ENCODE results near the gene PLXNA4.

PLXNA4 gene

GRCh38 chr7:132584796-132585494 is 8.7 kb upstream of the PLXNA4 start:
- DNase-seq = no peak

DNA sequence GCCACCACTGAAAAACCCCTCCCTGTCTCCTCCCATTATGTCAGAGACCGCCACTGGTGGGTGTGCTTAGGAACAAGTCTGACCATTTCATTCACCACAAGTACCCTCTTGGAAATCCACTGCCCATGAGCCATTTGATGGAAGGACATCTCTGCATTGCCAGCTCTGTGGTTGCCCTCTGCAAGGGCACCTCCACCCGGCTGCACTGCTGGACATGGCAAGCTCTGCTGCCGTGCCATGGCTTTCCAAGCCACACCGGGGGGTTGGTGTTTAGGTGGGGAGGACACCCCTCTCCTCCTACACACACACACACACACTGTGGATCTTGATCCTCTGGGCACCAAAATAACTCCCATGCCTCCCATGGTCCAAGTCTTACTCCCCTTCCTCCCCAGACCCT is 5.2 kb upstream of the PLXNA4 start:
- DNase-seq = no peak

DNA sequence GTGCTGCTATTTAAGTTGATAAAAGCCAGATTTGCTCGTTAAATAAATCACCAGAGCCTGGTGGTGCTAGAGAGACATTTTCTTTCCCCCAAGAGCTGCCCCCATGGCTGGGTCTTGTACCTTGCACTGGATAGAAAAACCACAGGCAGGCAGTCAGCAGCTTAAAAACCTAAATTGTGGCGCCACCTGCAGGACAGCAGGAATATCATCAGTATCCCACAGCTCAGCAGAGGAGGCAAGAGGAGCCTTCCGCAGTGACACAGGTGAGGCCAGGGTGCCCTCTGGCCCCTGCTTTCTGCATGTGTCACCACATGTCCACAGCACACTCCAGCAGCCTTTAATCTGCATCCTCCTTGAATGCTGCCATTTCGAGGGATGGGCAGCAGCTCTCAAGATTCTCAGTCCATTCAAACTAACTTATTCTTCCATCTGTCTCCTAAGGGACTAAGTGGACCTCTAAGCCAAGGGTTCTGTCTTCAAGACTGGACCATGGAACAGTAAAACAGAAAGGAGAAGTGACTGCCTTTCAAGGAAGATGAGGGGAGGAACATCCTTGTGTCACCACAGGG is 4.5 kb upstream of the PLXNA4 start:
- peak; percentile 69 to 73 for DNase-seq

DNA sequence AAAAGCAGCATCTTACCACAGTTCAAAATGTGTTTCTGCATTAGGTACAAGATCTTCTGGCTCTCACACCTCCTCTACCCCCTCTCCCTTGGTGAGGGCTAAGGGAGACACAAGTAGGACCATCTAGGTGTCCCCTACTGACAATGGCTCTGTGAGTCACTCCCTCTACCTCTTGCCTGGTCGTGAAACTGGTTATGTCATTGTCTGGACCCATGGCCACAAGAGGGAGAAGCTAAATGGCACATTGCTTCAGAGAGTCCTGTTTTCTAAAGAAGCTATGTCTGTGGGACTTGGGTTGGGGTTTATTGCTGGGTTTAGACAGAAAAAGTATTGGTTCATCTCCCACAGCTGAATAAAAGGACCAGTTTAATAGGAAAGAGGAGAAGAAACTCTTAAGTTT is 4.0 kb upstream of the PLXNA4 start:
- DNase-seq = no peak

DNA sequence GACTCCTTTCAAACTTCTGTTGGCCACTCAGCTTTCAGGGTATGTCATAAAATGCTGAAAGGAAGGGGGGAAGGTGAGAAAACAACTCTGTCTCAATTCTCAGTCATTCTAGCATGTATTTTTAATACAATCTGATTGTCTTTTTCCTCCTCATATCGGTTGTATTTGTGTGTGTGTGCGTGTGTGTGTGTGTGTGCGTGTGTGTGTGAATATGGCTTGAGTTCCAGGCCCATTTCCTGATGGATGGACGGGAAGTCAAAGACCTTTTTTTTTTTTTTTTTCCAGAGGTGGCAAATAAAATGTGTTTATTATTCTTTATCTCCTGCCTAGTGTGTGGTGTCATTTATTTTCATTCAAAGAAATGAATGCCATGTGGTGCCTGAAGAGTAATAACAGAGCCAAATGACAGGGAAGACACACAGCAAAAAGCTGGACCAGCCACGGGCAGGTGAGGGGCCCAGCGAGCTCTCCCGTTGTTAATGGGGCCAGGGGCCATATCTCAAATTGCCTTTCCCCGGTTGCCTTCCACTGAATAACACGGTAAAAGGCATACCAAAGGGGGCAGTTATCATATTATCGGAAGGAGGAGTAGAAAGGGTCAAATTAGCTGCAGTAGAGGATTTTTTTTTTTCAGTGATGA is 3.1 kb upstream of the PLXNA4 start:
- no peak for DNase-seq

GRCh38 chr7:132578826-132579225 is 2.6 kb upstream of the PLXNA4 start:
- DNase-seq = no peak

DNA sequence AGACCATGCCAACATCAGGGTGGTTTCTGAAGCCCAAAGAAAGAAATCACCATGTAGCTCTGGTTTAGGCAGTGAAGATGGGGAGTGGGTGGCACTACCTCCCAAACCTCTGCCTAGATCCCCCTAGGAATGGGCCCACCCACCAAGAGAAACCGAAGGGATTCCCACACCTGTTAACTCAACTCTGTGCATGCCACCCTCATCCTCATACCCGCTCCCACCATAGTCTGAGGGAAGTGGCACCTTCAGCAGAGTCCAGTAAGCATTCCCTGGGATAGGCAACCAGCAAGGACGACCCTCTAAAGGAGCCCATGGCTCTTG is 1.7 kb upstream of the PLXNA4 start:
- no peak for DNase-seq

GRCh38 chr7:132577206-132578049 is 1.2 kb upstream of the PLXNA4 start:
- peak in 1 of 2 donors; percentile 26 for DNase-seq

DNA sequence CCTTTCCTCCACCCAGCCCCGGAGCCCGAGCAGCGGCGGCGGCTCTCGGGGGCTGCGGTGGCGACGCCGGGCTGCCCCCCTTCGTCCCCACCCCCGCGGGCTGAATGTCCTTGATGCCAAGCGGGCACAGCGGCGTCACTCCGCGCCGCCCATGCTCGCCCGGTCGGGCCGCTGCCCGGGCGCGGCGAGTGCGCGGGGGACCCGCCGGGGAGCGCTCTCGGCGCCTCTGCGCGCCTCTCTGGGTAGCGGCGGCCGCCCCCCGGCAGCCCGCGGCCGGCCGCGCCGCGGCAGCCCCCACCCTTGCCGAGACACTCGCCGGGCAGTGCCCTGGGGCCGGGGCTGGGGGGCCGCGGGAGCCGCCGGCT is 433 bp upstream of the PLXNA4 start:
- DNase-seq = no peak

DNA sequence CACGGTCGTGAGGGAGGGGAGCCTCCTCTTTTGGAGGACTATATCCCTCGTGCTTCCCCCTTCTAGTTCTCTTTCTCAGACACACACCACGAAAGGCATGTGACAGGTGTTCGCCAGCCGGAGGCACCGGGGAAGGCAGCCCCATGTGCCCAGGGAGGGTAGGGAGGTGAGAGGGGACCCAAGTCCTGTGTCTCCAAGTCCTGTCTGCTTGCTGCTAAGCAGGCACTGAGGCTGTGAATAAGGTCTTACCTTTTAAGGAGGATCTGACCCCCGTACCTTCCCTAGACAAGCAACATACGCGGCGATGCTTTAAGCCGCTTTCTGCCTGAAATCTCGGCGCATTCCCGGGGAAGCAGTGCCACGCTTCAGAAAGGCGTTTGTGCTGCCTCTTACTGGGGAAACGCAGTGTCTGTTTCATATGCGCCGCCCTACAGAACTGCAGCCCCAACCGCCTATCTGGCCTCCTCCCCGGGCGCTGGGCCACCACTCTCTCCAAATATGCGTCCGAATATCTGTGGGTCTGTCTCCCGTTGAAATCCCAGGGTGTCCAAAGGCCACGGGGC is 770 bp downstream of the PLXNA4 start:
- peak in 1 of 2 donors; percentile 15 for DNase-seq

DNA sequence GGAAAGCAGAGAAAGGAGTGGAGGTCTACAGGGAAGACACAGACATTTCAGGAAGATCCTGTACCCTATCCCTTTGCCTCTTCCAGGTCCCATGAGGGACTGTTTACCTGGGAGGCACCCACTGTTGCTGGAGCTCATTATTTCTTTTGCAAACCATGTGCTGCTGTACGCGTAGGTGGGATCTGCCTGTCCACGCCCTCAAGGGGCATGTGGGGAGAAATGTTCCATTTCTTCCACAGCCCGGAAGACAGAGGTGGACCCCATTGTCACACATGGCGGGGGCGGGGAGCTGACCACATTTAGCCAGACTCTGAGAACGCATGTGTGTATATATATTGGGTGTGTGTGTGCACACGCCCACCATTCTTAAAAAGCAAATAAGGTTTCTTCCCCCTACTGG is 2.0 kb downstream of the PLXNA4 start:
- DNase-seq = no peak

GRCh38 chr7:132573251-132573955 is 2.9 kb downstream of the PLXNA4 start:
- DNase-seq = no peak

DNA sequence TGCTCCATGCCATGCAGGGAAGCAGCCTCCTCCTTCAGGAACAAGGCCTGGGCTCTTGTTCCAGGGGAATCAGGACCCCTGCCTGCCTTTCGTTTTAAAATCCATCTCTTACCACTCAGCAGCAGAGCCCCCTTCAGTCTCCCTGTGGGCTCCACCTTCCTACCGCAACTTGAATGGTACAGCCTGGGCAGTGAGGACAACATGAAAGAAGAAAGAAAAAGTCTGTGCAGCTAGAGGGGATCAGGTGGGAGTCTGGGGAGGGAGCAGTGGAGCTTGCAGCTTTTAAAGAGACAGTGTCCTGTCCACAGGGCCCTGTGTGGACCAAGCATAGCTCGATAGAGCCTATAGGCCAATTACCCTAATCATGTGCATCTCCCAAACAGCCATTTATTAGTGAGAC is 3.7 kb downstream of the PLXNA4 start:
- no peak for DNase-seq

DNA sequence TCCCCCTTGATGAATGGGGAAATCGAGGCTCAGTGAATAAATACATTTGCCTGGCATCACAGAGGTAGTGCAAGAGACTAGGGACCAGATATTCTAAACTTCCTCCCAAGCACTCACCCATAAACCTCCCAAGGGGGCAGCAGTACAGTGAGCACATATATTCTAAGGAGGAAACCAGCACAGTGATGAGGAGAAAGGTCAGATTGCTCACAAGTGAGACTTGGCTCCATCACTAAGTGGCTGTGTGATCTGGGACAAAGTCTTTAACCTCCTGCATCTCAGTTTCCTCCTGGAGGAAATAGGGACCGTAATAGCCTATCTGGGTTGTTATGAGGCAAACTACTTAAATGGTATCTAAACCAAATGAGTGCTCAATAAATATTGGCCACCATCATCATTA is 4.3 kb downstream of the PLXNA4 start:
- DNase-seq = no peak

GRCh38 chr7:132569884-132570614 is 6.2 kb downstream of the PLXNA4 start:
- DNase-seq = no peak

GRCh38 chr7:132568962-132569361 is 7.3 kb downstream of the PLXNA4 start:
- DNase-seq = no peak

DNA sequence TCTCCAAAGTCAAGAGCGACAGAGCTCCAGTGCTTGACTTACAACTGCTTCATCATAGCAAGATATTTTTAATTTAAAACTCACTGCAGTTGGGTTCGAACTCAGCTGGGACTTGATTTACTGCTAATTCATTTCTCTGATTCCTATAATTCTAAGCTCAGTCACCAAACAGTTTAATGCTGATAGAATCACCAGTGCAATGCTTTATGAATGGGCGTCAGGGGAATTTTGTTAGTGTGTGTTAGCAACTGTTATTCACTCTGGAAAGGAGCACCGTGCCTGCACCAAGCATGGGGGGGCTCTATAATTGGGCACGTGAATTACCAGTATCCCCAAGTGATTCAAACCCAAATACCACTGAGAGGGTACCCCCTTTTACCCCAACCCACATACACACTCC is 10.4 kb downstream of the PLXNA4 start:
- DNase-seq = no peak

- no peak for DNase-seq
Observed at GRCh38 chr7:132565441-132565840, 10.8 kb downstream of the PLXNA4 start.

DNA sequence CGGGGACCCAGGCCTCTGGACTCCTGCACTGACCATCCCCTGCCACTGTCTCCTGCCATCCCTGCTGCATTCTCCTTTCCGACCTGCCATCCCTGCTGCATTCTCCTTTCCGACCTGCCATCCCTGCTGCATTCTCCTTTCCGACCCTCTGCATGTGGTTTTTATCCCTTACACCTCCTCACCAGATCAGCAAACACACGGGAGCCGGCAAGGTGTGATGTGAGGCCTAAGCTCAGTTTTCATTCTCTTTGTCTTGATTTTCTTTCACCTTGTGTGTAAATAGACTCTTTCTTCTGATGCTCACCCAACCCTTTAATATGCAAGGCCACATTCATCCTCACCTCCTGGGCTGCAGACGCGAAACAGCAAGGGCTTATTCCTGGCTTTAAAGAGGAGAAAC is 11.4 kb downstream of the PLXNA4 start:
- no peak for DNase-seq

GRCh38 chr7:132564090-132564489 is 12.2 kb downstream of the PLXNA4 start:
- no peak for DNase-seq

- DNase-seq = no peak
Observed at GRCh38 chr7:132562690-132563089, 13.6 kb downstream of the PLXNA4 start.

- no peak for DNase-seq
Observed at GRCh38 chr7:132561763-132562162, 14.5 kb downstream of the PLXNA4 start.

All from stimulated activated CD4-positive, alpha-beta T cell treated with anti-CD3 and anti-CD28 coated beads, Interleukin-2, amount 100 ng/mL, for 24 hours (primary cell).